Endothelial cell of umbilical vein (primary cell): Measurements from ENCODE around the gene LONP1.

Experiments
- EZH2 ChIP-seq: IDR thresholded peaks from 2 replicates; pipeline ENCODE4 v1.6.1; 2012; ENCODE audit warnings: borderline replicate concordance, low read depth, mild to moderate bottlenecking, moderate library complexity, low read length, inconsistent platforms; ENCODE audit not compliant: severe bottlenecking
- POLR2A ChIP-seq: IDR thresholded peaks from 2 replicates; pipeline ENCODE4 v1.6.1; 2012; ENCODE audit warnings: low read depth, mild to moderate bottlenecking, control low read depth, low read length
- TF ChIP-seq, protein P1 (sequence below), 2 donors: IDR thresholded peaks; 1 replicate in 1 of 2; 2 replicates in 1 of 2; pipeline ENCODE4 v1.5.1; 2011; ENCODE audit warnings: low read length in 2 of 2, mild to moderate bottlenecking in 2 of 2, moderate library complexity in 2 of 2, control low read depth in 1 of 2, inconsistent platforms in 1 of 2, low read depth in 1 of 2; ENCODE audit not compliant: insufficient read depth in 1 of 2; ENCODE audit errors: extremely low read depth in 1 of 2

DNA sequence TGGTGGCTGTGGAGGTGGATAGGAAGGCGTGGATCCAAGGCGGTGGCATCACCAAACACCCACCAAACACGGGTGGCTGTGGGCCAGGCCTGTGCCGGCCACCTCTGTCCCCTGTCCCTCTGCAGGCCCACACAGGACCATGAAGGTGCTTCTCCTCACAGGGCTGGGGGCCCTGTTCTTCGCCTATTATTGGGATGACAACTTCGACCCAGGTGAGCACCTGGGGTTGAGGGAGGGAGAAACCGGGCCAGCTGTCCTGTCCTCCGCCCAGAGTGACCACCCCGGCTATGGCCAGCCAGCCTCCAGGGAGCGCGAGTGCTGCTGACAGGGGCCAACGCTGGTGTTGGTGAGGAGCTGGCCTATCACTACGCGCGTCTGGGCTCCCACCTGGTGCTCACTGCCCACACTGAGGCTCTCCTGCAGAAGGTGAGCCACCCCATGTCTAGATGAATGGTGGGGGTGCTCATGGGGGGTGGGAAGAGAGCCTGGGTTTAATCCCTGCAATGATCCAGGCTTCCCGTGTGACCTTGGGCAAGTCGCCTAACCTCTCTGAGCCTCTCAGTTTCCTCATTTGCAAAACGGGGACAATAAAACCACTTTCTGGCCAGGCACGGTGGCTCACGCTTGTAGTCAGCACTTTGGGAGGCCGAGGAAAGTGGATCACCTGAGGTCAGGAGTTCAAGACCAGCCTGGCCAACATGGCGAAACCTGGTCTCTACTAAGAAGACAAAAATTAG is 35.1 kb downstream of the LONP1 start:
- TF ChIP-seq EZH2 = no peak
- TF ChIP-seq, protein P1, sequence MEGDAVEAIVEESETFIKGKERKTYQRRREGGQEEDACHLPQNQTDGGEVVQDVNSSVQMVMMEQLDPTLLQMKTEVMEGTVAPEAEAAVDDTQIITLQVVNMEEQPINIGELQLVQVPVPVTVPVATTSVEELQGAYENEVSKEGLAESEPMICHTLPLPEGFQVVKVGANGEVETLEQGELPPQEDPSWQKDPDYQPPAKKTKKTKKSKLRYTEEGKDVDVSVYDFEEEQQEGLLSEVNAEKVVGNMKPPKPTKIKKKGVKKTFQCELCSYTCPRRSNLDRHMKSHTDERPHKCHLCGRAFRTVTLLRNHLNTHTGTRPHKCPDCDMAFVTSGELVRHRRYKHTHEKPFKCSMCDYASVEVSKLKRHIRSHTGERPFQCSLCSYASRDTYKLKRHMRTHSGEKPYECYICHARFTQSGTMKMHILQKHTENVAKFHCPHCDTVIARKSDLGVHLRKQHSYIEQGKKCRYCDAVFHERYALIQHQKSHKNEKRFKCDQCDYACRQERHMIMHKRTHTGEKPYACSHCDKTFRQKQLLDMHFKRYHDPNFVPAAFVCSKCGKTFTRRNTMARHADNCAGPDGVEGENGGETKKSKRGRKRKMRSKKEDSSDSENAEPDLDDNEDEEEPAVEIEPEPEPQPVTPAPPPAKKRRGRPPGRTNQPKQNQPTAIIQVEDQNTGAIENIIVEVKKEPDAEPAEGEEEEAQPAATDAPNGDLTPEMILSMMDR (IDR thresholded peaks at IDR 0.05; ENCODE audit: extremely low read depth in 1 of 2, insufficient read depth in 1 of 2, low read depth in 1 of 2, low read length in 2 of 2) = no peak
- no peak for TF ChIP-seq POLR2A
